H1 (cell line): ENCODE results near the gene ST8SIA5.

Experiments used
- BCL11A ChIP-seq, 2 experiments: IDR thresholded peaks; one replicate each; pipeline ENCODE4 v1.6.1; 2011; ENCODE audit warnings: low read depth in 2 of 2, low read length in 2 of 2, mild to moderate bottlenecking in 2 of 2
- CTCF ChIP-seq, 3 experiments: IDR thresholded peaks; 1 replicate in 2 of 3; 2 replicates in 1 of 3; pipeline versions ENCODE4 v1.5.1 to v1.6.1; 2011; ENCODE audit warnings: low read length in 3 of 3, mild to moderate bottlenecking in 3 of 3, inconsistent platforms in 2 of 3, low read depth in 1 of 3, moderate library complexity in 1 of 3; ENCODE audit not compliant: insufficient read depth in 1 of 3; ENCODE audit errors: control extremely low read depth in 1 of 3
- HDAC2 ChIP-seq, 2 experiments: fragments of 300-600 bp in 1 of 2; sonication (generic) in 1 of 2; IDR thresholded peaks; 2 replicates each; pipeline ENCODE4 v1.6.1; 2011 to 2012; ENCODE audit warnings: low read depth in 2 of 2, low read length in 2 of 2, mild to moderate bottlenecking in 2 of 2, moderate library complexity in 2 of 2, borderline replicate concordance in 1 of 2, inconsistent platforms in 1 of 2
- POLR2A ChIP-seq, 2 experiments: IDR thresholded peaks; 1 replicate in 1 of 2; 2 replicates in 1 of 2; pipeline ENCODE4 v1.6.1; 2011; ENCODE audit warnings: low read depth in 2 of 2, low read length in 2 of 2, mild to moderate bottlenecking in 2 of 2; ENCODE audit errors: control extremely low read depth in 1 of 2
- RAD21 ChIP-seq, 2 experiments: IDR thresholded peaks in 1 of 2; conservative IDR thresholded peaks in 1 of 2; 2 replicates each; pipeline ENCODE4 v1.6.1; 2011; ENCODE audit warnings: low read depth in 2 of 2, low read length in 2 of 2, improper control_type of control experiment in 1 of 2, inconsistent platforms in 1 of 2, mild to moderate bottlenecking in 1 of 2, moderate library complexity in 1 of 2
- SUZ12 ChIP-seq: fragments of 200-600 bp; sonication (generic); IDR thresholded peaks from 2 replicates; pipeline ENCODE4 v1.6.1; 2012; ENCODE audit warnings: mild to moderate bottlenecking, inconsistent platforms, low read length, moderate library complexity, mixed read lengths
- USF2 ChIP-seq: IDR thresholded peaks from 2 replicates; pipeline ENCODE4 v1.6.1; 2011; ENCODE audit warnings: low read length, improper control_type of control experiment

- TF ChIP-seq CTCF (IDR thresholded peaks at IDR 0.05; ENCODE audit: control extremely low read depth in 1 of 3, insufficient read depth in 1 of 3, low read depth in 1 of 3, low read length in 3 of 3) = no peak
- no peak for TF ChIP-seq POLR2A (IDR thresholded peaks at IDR 0.05; ENCODE audit: control extremely low read depth in 1 of 2, low read depth in 2 of 2, low read length in 2 of 2)
- TF ChIP-seq HDAC2 (IDR thresholded peaks at IDR 0.05; ENCODE audit: borderline replicate concordance in 1 of 2, low read depth in 2 of 2, low read length in 2 of 2) = no peak
- TF ChIP-seq USF2 = no peak
- TF ChIP-seq RAD21 (IDR thresholded peaks at IDR 0.05 in 1 of 2, conservative IDR thresholded peaks at IDR 0.05 in 1 of 2; ENCODE audit: low read depth in 2 of 2, low read length in 2 of 2) = no peak
- no peak for TF ChIP-seq SUZ12
- TF ChIP-seq BCL11A (IDR thresholded peaks at IDR 0.05; ENCODE audit: low read depth in 2 of 2, low read length in 2 of 2) = no peak
Observed at GRCh38 chr18:46696268-46696667, 60.6 kb downstream of the ST8SIA5 start.
